ENCODE measurements around the gene CDC14A.

The CDC14A gene

DNA sequence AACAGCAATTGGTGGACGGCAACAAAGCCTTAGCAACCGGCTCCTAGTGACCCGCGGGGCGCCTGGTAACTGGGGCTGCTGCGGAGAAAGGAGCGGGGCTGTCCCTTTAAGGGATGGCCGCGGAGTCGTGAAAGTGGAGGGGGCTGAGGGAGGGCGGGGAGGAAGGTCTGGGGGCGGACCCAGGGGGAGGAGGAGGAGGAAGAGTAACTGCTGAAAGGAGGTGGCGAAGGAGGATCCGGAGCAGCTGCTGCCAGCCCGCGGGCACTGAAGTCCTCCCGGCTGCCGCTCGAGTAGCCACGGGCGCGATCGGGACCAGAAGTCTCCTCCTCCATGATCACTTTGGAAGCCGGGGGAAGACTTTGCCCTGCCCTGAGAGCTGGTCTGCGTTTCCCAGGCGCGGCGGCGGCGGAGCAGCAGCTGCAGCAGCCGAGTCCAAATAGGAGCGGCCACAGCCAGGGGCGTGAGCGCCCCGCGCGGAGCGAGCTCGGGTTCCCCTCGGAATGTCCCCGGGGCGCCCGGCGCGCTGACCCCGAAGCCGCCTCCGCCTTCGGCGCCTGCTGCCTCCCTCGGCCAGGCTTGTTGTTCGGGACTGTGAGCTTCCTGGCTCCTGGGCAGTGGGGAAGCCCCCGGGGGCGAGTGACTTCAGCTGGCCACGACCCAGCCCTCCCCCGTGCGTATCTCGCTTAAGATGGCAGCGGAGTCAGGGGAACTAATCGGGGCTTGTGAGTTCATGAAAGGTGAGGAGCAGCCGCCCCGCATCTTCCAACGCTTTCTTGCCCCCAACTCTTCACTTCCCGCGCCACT, at the start of gene CDC14A:
Gene CDC14A, plus strand, starts transcription at position 240 of the 804 bp plus-strand sequence. Its CDS starts 449 bp downstream, at position 689.
- Mint-ChIP-seq H3K27ac (peak within 1 kb of the TSS; percentile 97 to 98), H3K4me1 (peaks cover 47% of the 10 kb centered on the region), H3K4me3 (peak within 1 kb of the TSS; percentile 97 to 98), H3K9me3 (no peaks in the 10 kb centered on the region), H3K27me3 (no peaks in the 10 kb centered on the region)
- ATAC-seq, result peak; percentile 81
- DNase-seq, result peak; percentile 91 to 94

GRCh38 chr1:100302739-100303138, 49.6 kb upstream of the CDC14A start:
- Mint-ChIP-seq H3K4me3 (no peak overlapping the region), H3K27ac (no peak overlapping the region), H3K4me1 (peaks cover 9% of the 10 kb centered on the region), H3K9me3 (no peaks in the 10 kb centered on the region), H3K27me3 (no peaks in the 10 kb centered on the region)
- ATAC-seq (no peak), DNase-seq (no peak)

DNA sequence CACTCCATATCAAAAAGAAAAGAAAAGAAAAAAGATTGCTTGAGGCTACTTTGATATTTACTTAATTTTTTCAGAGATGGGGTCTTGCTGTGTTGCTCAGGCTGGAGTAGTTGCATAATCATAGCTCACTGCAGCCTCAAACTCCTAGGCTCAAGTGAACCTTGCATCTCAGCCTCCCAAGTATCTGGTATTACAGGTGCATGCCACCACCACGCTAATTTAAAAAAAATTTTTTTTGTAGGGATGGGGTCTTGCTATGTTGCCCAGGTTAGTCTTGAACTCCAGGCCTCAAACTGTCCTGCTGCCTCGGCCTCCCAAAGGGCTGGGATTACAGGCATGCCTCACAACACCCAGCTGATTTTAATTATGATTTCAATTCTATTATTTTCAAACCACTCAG, 48.1 kb upstream of the CDC14A start:
- Mint-ChIP-seq H3K4me1 (peaks cover 9% of the 10 kb centered on the region), H3K9me3 (no peaks in the 10 kb centered on the region), H3K4me3 (no peak overlapping the region), H3K27ac (no peak overlapping the region), H3K27me3 (no peaks in the 10 kb centered on the region)
- ATAC-seq (no peak), DNase-seq (no peak)

- Mint-ChIP-seq H3K27me3 (no peaks in the 10 kb centered on the region), H3K27ac (no peak overlapping the region), H3K4me1 (peaks cover 9% of the 10 kb centered on the region), H3K9me3 (peaks cover 1 to 3% of the 10 kb centered on the region in 2 donors), H3K4me3 (no peak overlapping the region)
- DNase-seq, result no peak
- ATAC-seq, result no peak
Observed at GRCh38 chr1:100304921-100305320, 47.4 kb upstream of the CDC14A start.

DNA sequence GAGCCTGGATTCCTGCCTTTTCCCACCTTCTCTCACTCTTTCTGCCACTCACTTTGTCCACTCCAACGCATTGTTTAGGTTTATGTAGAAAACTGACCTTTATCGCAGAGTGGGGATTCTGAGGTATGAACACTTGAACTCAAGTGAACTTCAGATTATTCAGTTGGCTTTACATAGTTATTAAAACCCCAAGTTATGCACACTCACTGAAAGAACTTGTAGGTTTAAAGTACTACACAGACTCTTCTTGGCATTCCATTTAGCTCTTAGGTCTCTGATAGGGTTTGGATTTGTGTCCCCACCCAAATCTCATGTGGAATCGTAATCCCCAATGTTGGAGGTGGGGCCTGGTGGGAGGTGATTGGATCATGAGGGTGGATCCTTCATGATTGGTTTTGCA, 46.4 kb upstream of the CDC14A start:
- no peak overlapping the region for H3K27ac Mint-ChIP-seq
- ATAC-seq, result no peak
- no peak overlapping the region for H3K4me3 Mint-ChIP-seq
- peaks cover 6 to 11% of the 10 kb centered on the region in 2 donors for H3K9me3 Mint-ChIP-seq
- H3K27me3 Mint-ChIP-seq, result no peaks in the 10 kb centered on the region
- peaks cover 9% of the 10 kb centered on the region for H3K4me1 Mint-ChIP-seq
- no peak for DNase-seq

DNA sequence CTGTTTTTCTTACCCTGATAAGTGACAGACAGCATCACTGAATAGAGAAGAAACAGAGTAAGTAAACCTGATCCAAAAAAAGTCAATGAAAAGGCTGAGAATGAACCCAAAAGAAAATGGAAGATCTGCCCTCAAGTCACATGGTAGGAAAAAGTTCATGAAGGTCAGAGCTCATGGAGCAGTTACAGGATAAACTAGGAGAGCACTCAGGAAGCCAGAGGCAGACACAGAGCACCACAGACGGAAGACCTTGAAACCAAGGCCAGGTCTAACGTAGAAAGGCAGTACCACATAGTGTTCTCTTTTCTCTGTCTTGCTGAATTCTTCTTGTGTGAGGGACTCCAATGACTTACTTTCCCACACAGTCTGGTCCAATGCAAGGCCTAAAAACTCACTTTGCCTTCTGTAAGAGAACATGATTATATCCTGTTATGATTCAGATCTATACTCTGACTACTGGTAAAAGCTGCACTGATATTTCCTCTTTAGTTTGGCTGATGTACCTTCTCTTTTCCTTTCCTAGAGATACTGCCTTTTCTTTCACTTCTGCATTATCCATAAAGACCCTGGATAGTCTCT, 45.5 kb upstream of the CDC14A start:
- Mint-ChIP-seq H3K4me1 (peaks cover 9% of the 10 kb centered on the region), H3K9me3 (peaks cover 6 to 11% of the 10 kb centered on the region in 2 donors), H3K4me3 (no peak overlapping the region), H3K27ac (no peak overlapping the region), H3K27me3 (no peaks in the 10 kb centered on the region)
- DNase-seq (no peak), ATAC-seq (peak; percentile 48)

DNA sequence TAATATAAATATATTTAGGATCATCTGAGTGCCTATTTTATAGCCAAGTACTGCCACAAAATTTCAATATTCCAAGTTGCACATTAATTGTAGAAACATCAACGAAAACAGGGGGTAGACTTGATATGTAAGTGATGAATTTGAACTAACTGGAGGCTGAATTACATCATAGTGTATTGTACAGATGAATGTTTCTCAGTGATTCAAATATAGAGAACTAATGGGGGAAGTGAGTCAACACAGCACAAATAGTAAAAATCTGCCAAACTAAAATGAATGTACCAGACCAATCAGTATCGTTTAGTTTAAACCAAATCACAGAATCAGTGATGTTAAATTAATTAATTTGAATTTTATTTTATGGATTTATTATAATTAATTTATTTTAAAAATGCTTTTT, 43.5 kb upstream of the CDC14A start:
- Mint-ChIP-seq H3K27me3 (no peaks in the 10 kb centered on the region), H3K4me1 (peaks cover 9% of the 10 kb centered on the region), H3K9me3 (peaks cover 6 to 11% of the 10 kb centered on the region in 2 donors), H3K27ac (no peak overlapping the region), H3K4me3 (no peak overlapping the region)
- no peak for DNase-seq
- peak; percentile 65 for ATAC-seq

DNA sequence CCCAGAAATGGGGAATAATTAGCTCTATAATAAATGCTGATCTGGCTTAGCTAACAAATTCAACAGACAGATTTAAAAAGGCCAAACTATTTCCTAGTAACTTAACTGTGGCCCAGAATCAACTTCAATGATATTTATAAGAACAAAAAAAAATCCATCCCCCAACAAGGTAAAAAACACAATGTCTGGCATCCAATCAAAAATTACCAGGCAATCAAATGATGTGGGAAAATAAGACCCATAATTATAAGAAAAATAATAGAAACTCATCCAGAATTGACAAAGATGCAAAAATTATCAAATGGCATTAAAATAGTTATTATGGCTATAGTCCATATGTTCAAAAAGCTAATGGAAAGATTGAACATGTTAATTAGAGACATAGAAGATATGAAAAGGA, 42.4 kb upstream of the CDC14A start:
- no peak overlapping the region for H3K27ac Mint-ChIP-seq
- H3K9me3 Mint-ChIP-seq, result peaks cover 6 to 11% of the 10 kb centered on the region in 2 donors
- no peak for ATAC-seq
- H3K4me1 Mint-ChIP-seq, result peaks cover 9% of the 10 kb centered on the region
- no peak overlapping the region for H3K4me3 Mint-ChIP-seq
- no peak for DNase-seq
- H3K27me3 Mint-ChIP-seq, result no peaks in the 10 kb centered on the region

DNA sequence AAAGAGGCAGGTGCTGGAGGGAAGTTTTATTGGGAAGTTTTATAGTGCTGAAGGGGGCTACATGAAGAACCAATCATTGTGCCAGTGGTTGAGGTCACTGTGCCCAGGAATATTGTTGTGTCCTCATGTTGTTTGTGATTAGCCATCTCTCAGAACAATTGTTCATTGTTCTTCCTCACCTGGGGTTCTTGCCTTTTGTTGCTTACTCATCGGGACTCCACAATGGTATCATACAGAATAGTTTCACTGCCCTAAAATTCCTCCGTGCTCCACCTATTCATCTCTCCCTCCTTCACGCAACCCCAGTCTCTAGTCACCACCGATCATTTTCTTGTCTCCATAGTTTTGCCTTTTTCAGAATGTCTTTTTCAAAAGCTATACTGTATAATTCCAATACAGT, 38.9 kb upstream of the CDC14A start:
- H3K27me3 Mint-ChIP-seq, result no peaks in the 10 kb centered on the region
- ATAC-seq, result no peak
- H3K4me3 Mint-ChIP-seq, result no peak overlapping the region
- H3K4me1 Mint-ChIP-seq, result no peaks in the 10 kb centered on the region
- H3K27ac Mint-ChIP-seq, result no peak overlapping the region
- peaks cover 6 to 26% of the 10 kb centered on the region in 2 donors for H3K9me3 Mint-ChIP-seq
- no peak for DNase-seq

DNA sequence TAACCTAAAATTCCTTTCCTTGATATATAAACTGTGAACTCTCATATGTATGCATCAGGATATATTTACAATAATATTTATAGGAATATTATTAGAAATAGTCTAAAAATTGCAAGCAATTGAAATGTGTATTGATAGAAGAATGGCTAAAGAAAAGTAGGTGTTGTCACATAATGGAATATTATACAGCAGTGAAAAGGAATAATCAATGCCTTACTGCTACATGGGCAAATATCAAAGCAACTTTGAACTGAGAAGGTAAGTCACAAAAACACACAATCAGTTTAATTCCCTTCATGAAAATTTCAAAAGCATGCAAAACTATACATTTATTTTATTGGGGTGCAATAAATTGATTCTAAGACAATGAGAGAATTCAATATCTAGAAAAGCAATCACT, 35.7 kb upstream of the CDC14A start:
- DNase-seq (no peak), ATAC-seq (no peak)
- Mint-ChIP-seq H3K27ac (no peak overlapping the region), H3K9me3 (peaks cover 15 to 35% of the 10 kb centered on the region in 2 donors), H3K27me3 (no peaks in the 10 kb centered on the region), H3K4me1 (no peaks in the 10 kb centered on the region), H3K4me3 (no peak overlapping the region)

- no peaks in the 10 kb centered on the region for H3K27me3 Mint-ChIP-seq
- peaks cover 26 to 33% of the 10 kb centered on the region in 2 donors for H3K9me3 Mint-ChIP-seq
- DNase-seq (no peak), ATAC-seq (no peak)
- H3K4me3 Mint-ChIP-seq, result no peak overlapping the region
- peaks cover 14% of the 10 kb centered on the region for H3K4me1 Mint-ChIP-seq
- H3K27ac Mint-ChIP-seq, result no peak overlapping the region
Observed at GRCh38 chr1:100320311-100321099, 31.8 kb upstream of the CDC14A start.

- Mint-ChIP-seq H3K27ac (no peak overlapping the region), H3K4me3 (no peak overlapping the region), H3K4me1 (peaks cover 14% of the 10 kb centered on the region), H3K9me3 (peaks cover 26 to 28% of the 10 kb centered on the region in 2 donors), H3K27me3 (no peaks in the 10 kb centered on the region)
- no peak for DNase-seq
- no peak for ATAC-seq
Observed at GRCh38 chr1:100321100-100321493, 31.2 kb upstream of the CDC14A start.

DNA sequence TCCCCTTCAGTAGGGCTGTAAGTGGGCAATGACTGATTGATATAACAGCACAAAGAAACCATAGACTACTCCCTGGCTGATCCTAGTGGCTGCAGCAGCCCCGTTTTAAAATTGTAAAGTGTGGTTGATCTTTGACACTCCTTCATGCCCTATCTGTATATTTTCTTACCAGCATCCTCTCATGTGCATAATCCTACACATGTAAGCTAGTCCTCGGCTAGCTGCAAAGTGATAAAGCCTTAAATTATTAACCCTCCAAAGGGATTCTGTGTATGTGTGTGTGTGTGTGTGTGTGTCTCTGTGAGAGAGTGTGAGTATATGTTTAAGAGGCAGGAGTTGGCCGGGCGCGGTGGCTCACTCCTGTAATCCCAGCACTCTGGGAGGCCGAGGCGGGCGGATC, 30.8 kb upstream of the CDC14A start:
- Mint-ChIP-seq H3K4me3 (no peak overlapping the region), H3K27me3 (no peaks in the 10 kb centered on the region), H3K9me3 (peaks cover 26 to 27% of the 10 kb centered on the region in 2 donors), H3K27ac (no peak overlapping the region), H3K4me1 (peaks cover 14% of the 10 kb centered on the region)
- ATAC-seq, result no peak
- DNase-seq, result no peak

- Mint-ChIP-seq H3K27ac (peak overlapping the region; percentile 89 to 98), H3K4me3 (no peak overlapping the region), H3K4me1 (peaks cover 14% of the 10 kb centered on the region), H3K9me3 (peaks cover 21 to 26% of the 10 kb centered on the region in 2 donors), H3K27me3 (no peaks in the 10 kb centered on the region)
- no peak for DNase-seq
- no peak for ATAC-seq
Observed at GRCh38 chr1:100322436-100323211, 29.7 kb upstream of the CDC14A start.

DNA sequence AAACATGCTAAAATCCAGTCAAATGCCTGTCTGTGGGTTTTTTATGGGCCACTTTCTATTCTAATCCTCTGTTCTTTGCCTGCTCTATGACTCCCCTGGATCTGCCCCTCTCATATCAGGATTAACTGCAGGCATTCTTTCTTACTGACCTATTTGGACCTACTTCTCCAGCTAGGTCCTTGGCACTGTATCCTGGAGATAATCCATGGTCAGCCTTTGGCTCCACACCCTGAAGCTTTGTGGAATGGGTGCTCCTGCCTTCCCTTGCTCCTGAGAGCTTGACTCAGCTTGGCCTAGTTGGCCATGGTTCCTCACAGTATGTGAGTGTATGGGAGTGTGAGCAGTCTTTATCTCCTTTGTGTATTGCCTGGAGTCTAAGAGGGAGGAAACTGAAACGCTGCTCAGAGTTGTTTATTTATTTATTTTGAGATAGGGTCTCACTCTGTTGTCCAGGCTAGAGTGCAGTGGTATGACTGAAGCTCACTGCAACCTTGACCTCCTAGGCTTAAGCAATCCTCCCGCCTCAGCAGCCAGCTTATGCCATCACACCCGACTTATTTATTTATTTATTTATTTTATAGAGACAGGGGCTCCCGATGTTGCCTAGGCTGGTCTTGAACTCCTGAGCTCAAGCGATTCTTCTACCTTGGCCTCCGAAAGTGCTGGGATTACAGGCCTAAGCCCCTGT, 28.7 kb upstream of the CDC14A start:
- ATAC-seq (no peak), DNase-seq (no peak)
- Mint-ChIP-seq H3K27ac (peak overlapping the region; percentile 77 to 98), H3K27me3 (no peaks in the 10 kb centered on the region), H3K9me3 (peaks cover 21 to 26% of the 10 kb centered on the region in 2 donors), H3K4me1 (peaks cover 14% of the 10 kb centered on the region), H3K4me3 (no peak overlapping the region)
